Right renal cortex interstitium (tissue), 3 donors: ENCODE measurements around the gene MGAT1. TPM values are rescaled to one million over a fixed set of nuclear protein-coding genes. Genes with fewer than 3 reads are reported as not detected.
"Not testable (repeated sequence)": the region's sequence is repeated elsewhere in the genome, so short reads cannot be mapped to it uniquely, and the experiment has no call there.

Experiments
- DNase-seq, 3 donors: peaks; one replicate each; pipeline ENCODE4 v3.0.0-alpha.2; 2013; ENCODE audit warnings: low read depth in 3 of 3, low spot score in 2 of 3
- polyA plus RNA-seq, 3 donors: library from polyadenylated mRNA; unstranded; fragments of 120-200 nt; gene quantifications; one replicate each; pipeline ENCODE4 v1.2.1, GENCODE V29; 2013; ENCODE audit not compliant: insufficient read length in 3 of 3

MGAT1 gene
- polyA plus RNA-seq, 3 donors = 67.0 to 73.1 (median 72.7) TPM

DNA sequence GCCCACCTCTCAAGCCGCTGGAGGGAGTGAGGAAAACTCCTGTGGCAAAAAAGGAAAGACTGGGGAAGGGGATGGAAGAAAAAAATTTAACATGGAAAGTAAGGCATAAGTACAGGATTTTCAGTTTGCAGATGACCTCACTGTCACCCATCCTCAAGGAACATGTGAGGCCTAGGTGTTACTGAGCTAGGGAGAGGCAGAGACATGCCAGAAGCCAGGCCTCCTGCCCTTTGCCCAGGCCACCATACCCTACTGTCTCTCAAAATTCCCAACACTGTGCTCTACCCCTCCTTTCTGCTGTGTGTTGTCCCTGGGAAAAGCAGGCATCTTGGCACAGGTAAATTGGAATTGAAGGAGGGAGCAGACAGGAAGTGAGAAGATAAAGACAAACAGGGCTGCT, 4.4 kb upstream of the MGAT1 start:
- DNase-seq = no peak

DNA sequence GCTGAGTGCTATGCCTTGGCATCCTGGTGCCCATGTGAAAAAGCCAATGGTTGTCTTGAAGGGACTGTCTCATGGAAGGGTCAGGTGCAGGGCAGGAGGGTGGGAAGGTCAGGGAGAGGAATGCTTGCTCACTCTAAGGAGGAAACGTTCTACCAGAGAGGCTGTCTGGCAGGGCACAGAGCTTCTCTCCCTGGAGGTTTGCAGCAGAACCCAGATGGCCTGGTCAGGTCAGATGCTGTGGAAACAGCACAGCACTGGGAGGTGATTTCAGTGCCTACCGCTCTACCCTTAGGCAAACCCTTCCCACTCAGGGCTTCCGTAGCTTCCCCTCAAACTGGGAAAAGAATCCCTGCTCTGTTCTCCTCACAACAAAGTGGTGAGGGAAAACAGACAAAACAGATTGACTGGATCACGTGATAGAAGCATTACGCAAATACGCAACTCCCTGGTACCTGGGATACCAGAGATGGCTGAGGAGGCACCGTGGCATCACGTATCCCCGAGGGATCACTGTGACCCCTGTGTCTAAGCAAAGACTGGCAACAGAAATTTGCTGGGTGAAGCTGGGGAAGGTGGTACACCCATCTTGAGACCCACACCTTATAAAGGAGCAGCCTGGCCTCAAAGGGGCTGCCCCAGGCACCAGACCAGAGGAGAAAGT, 3.9 kb upstream of the MGAT1 start:
- no peak for DNase-seq

DNA sequence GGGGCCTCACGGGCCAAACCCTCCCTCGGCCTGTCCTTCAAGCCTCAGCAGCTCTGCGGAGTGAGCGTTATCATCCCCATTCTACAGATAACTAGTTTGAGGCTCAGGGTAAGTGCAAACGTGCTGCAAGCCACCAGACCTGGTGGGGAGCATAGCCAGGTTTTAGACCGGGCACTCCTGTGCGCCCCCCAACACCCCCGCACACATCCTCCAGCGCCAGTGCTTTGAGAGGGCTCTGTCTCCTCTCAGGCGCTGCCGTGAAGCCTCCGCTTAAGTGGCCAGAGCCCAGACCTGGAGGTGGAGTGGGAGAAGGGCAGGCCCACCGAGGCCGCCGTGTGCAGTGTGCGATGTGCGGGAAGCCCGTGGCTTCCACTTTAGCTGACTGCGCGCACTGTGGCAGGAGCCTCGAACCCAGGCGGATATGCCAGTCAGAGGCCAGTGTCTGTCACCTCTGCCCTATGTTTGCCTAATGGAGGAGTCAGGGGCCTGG, 1.6 kb upstream of the MGAT1 start:
- DNase-seq = no peak

DNA sequence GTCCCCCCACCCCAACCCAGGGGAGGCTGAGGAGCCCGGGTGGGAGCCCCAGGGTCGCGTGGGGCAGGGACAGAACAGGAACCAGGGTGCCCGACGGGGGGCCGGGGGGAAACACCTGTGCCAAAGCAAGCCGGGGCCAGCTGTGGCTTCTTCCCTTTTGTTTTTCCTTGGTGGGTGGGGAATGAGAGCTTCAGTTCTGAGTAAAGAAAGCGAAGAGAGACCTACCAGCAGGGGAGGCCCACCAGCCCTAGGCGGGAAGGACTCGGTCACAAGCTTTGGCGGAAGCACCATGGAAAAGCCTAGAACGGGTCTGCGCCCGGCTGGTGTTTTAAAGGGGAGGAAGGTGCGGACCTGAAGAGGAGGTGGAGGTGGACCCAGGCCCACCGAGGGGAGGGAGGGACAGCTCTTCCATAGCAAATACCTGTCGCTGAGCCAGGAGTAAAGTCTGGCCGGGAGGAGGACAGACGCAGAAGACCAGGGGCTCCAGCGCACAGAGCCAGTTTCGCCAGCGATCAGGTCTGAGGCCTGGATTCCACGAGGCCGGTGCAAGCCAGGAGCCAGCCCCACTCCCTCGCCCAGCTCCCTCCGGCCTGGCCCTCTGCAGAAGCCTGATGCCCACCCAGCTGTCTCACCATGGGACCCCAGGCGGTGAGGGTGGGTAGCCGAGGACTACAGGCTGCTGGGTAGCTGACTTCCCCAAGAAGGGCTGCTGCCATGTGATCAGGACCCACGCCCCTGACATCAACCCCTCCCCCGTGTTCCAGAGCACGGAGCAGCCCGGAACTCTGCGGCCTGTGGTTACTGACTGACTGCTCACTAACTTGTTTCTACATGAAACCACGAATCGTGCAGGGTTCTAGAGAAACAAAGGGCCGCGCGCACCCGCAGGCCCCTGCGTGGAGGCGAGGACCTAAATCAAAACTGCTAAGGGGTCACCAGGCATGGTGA, 849 bp upstream of the MGAT1 start:
- DNase-seq = no peak

DNA sequence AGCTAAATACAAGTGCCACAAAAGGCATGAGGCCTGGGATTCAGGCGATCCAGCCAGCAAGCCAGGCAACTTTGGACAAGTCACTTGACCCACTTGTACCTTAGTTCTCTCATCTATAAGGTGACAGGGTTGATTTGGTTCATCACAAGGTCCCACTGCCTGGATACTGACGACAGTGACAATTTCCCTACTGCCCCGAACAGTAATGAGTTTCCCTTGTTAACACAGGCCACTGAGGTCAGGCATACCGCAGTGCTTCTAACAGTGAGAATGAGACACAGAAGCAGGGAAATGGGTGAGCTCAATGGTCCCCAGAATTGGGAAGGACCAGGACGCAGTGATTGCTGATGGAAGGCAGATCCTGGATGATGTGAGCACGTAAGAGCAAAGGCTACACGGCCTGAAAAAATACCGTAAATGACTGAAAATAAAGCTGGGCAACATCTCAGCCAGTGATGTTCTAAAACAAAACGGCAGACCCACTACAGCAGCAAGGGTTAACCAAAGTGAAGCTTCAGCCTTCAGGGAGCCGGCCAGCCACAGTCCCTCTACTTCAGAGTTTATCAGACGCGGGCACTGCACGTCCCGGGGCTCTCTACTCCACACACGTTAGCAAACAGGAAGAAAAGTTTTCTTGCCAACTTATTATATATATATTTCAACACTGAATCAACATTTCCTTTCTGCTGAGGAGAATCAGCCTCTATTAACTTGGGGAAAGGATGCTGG, 846 bp downstream of the MGAT1 start:
- DNase-seq = no peak

DNA sequence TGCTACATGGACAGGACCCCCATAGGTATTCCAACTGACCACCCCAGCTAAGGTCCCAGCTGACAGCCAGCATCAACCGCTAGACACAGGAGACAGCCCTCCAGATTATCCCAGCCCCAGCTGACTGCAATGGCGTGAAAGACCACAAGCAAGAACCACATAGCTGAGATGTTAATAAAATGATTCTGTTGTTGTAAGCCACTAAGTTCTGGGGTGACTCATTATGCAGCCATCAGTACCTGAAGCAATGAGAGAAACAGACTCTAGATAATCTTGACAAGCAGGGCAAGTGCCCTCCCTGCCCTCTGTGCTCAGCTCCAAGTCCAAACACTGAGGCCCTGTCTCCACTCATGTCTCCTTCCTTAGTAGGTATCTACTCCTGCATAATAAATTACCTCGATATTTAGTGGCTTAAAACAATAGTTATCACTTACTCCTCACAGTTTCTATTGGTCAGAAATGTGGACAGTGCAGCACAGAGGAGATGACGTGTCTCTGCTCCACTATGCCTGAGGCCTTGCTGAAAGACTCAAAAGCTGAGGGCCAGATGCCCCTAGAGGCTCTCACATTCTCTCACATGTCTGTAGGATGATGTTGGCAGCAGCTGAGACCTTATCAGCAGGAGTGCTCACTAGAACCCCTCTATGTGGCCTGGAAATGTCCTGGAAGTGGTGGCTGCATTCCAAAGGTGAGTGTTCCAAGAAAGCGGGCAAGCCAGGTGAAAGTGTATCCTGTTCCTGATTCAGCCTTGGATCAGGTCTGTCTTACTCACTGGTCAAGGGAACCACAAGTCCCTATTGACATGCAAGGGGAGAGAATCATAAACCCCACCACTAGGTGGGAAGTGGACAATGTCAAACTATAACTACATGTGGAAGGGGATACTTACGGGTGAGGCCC, 2.5 kb downstream of the MGAT1 start:
- DNase-seq = no peak

DNA sequence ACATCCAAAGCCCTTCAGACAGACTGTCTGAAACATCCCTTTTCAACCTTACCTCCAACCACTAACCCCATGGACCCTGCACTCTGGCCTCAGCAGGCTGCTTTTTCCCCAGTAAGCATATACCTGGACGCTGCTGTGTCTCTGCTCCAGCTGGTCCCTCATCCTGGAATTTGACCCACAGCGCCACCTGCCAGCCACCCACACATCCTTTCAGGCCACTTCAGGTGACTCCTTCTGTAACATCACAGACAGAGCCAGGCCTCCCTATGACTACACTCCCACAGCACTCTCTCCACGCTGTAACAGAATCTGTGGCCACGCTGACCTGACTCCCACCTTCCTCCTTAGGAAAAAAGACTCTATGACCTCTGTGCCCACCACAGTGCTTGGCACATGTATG, 3.4 kb downstream of the MGAT1 start:
- no peak for DNase-seq

DNA sequence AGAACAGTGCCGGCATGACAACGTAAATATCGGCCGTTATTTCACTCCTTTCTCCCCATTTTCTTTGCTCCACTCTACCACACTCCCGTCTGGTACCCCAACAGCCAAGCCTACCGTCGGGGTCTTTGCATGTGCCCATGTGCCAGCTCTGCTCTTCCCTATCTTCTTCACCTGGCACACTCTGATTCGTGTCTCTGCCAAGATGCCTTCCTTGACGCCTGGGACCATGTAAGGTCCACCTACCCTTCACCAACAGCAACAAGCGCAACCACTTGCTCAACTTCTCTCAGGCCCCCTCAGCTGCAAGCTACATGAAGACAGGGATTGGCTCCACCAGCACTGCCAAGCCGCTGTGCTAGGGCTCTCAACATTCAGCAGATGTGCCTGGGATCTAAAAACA, 4.4 kb downstream of the MGAT1 start:
- DNase-seq = no peak

DNA sequence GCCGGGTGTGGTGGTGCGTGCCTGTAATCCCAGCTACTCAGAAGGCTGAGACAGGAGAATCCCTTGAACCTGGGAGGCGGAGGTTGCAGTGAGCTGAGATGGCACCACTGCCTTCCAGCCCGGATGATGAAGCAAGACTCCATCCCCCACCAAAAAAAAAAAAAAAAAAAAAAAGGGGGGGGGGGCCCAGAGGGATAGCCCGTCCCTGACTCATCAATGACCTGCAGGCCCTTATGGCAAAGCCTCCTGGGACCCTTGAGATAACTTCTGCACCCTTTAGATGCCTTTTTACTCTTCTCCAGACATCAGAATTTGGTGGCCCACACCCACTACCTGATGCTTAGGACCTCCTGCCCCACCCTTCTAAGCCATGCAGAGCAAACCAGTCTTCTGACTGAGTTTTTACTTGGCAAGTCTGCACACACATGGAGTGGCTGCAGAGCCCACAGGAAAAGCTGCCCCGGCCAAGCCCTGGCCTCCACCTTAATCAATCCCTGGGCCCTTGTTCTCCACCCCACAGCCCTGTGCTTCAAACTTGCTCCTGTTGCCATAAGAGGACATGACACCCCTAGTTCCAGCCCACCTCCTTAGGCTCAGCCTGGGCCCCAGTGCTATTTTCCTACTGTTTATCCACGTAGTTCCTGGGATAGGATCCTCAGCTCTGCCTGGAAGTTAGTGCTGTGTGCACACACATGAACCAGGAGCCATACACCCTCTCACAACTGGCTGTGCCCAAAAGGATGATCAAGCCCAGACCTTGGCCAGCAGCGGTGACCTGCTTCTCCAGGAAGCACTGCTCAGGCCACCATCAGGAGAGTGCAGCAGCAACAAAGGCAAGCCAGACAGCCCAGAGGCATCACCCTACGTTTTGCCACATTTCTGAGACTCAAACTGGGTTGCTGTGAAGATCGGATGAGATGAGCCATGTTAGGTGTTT, 5.1 kb downstream of the MGAT1 start:
- no peak for DNase-seq

DNA sequence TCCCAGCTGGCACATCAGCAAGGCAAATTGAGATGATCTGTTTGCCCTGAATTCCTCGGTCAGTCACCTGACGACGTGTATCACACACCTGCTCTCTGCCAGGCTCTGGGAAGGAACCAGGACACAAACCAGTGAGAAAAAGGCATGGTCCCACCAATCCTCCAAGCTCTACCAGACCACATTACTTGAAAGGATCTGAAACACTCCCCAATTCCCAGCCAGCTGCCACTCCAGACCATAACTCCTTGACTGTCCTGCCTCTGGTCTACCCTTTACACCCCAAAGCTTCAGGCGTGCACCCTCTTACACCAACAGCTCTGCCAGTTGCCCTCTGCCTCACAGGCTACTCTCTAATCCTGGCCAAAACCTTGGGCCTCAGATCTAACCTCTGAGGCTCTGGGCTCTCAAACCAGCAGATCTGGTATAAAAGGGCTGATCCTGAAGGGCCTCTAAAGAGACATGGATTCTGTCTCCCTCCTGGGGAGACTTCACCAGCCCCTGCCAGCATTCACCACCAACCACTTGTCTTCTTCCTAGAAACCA, 6.8 kb downstream of the MGAT1 start:
- no peak for DNase-seq

DNA sequence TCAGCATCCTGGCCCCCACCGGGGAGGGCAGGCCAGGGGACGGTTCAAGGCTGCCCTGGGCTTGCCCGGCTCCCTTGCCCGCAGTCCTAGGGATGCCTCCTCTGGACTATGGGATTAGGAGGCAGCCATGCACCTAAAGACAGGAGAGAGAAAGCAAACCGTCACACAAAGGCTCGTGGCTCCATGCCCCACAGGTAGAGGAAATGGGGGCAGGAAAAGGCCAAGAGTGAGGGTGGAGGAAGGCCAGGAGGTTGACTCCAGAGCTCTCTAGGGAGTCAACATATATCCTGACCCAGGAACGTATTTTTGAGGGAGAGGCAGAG, 9.7 kb downstream of the MGAT1 start:
- no peak for DNase-seq

DNA sequence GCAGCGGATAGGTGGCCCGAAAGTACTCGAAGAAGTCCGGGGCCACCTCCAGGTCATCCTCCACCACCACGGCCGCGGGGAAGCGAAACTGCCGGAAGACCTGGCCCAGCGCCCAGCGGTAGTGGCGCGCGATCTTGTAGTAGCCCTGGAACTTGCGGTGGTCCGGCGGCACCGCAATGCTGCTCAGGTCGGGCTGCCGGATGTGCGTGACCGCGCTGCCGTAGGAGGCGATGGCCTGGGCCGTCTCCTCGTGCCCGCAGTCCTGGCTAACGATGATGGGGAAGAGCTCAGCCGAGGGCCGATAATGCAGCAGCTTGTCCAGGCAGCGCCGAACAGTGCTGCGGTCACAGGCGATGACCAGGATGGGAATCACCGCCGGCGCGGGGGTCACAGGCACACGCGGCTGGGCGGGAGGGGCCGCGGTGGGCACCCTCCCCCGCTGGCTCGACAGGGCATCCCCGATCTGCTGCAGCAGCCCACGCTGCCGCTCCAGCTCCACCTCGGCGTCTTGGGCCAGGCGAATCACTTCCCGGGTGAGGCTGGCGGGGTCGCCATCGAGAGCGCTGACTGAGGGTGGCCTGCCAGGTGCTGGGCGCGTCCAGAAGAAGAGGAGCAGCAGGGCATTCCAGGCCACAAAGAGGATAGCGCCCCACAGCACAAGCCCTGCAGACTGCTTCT, 10.2 kb downstream of the MGAT1 start:
- DNase-seq = no peak

DNA sequence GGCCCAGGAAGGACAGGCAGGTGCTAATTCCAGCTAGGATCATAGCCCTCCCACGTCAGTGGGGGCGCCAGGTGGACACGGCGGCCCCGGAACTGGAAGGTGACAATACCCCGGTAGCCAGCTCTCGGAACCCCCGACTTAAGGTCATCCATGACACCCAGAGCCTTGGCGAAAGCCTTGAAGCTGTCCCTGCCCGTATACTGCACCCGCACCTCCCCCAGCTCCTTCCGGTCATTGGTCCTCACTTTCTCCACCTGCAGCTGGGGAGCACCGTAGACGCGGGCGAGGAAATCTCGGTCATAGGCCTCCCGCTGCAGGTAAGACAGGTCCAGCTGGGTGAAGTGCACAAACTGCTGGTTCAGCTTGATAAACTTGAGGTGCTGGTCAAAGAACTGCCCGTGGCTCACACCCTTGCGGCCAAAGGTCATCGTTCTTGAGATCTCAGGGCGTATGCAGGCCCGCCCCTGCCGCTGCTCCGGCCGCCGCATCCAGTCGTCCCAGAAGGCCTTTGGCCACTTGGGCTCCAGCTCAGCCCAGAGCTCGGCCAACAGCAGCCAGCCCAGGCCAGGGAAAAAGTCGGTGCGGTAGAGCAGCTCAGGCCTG, 10.9 kb downstream of the MGAT1 start:
- no peak for DNase-seq

DNA sequence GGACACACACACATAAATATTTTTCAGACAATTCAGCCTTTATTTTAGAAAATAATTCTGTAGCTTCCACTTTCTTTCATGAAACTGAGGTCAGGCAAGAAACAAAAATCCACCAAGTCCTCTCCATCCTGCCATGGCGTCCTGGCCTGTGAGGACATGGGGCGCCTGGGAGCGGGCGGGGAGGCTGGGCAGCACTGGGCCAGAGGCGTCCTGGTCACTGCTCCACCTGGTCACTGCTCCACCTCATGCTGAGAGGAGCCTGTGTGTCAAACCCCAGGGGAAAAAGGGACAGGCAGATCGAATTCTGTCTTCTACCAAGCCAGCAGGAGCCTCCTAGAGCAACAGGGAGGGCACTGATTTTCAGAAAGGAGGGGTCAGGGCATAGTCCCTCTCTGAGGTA, 12.1 kb downstream of the MGAT1 start:
- no peak for DNase-seq

DNA sequence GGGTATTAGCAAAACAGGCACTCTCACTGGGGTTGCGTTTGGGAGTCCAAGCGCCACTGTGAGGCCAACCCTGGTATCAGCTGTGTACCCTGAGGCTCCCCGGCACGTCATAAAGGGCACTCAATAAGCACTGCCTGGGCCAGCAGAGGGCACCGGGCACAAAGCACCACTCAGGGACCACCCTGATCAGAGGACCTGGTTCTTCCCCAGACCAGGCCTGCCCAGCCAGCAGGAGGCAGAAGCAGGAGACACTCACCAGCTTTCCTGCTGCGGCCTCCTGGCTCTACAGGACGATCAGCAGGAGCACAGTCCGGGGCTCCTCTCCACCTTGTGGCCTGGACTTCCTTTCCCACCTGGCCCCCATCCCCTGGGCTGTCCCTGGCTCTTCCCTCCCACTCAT, 12.6 kb downstream of the MGAT1 start:
- DNase-seq = no peak

DNA sequence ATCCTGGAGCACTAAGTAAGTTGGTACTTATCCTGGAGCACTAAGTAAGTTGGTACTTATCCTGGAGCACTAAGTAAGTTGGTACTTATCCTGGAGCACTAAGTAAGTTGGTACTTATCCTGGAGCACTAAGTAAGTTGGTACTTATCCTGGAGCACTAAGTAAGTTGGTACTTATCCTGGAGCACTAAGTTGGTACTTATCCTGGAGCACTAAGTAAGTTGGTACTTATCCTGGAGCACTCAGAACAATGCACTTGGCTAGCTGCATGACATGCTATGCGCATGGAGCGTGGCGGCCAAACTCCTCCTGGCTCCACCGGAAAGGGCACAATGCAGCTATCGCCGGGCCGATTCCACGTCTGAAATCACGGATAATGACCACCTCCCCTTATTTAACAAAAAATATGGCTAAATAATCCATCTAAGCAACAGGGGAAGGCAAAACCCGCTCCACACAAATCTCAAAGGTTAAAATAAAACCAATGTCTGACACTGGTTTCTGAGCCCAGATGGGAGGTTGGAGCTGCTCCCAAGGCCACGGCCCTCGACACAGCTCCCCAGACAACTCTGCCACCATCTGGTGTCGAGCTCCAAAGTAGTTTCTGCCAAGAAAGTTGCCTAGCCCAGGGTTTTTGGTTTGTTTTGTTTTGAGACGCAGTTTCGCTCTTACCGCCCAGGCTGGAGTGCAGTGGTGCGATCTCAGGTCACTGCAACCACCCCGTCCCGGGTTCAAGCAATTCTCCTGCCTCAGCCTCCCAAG, 13.8 kb downstream of the MGAT1 start:
- DNase-seq = not testable (repeated sequence)

DNA sequence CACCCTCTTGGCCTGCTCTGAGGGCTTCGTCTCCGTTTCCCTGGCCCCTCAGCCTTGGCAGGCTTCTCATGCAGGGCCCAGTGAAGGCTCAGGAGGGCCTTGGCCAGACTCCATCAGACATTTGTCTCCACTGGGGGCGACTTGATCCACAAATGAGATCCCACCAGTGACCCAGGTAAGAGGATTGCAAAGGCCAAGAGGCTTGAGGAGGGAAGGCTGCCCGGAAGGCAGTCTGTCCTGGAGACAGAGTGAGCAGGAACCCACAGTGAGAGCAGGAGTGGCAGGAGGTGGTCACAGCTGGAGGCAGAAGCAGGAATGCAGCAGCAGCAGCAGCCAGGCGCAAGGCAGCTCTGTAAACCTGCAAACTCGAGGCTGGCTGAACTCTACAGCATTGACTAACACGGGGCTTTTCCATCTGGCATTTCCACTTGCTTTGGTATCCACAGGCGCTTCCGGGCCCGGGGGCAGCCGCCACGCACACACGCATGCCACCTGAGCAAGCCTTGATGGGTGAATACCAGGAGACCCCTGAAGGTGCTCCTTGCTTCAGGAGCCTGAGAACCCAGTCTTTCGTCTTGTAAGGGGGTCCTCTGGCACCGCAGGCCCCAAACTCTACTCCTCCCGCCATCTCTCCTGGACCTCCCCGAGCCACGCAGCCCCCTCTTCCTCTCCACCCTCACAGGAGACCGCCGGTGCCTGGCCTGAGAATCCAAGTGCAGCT, 14.7 kb downstream of the MGAT1 start:
- no peak for DNase-seq
